ENCODE data around the gene EVA1A.

DNA sequence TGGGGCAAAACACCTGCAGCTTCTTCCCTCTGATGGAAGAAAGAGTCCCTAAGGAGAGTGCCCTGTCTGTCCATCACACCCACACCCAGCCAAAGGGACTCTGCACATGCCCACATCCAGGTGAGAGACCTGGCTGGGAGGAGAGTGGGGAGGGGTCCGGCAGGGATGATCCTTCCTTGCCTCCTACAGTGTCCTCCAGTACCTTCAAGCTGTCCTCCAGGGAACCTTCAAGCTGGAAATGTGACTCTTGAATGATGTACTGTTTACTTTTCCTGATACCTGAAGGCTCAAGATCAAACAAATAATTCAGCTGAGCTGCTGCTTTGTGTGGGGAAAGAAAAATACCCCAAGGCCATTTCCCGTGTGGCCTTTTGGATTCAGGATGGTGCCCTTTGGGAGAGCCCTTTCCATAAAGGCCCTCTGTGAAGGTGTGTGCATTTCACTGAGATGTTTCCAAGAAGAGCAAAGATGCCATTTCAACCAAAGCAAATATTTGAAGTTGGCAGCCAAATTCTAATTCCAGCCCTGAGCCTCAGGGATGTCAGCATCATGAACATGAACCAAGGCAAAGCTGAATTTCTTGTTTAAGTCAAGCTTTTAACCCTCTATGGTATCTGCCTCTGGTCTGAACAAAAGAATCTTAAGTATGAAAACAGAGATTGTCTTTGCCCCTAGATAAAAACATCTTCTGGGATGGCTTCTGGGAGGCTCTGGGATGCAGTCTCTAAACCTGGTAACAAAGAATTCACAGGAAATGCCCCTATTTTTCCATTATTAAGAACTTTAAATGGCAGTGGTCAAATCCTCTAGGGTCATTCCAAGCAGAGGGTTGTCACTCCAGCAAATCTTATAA lies 11.1 kb downstream of the EVA1A start:
- TF ChIP-seq PPARA (CRISPR knock-in tag; IDR thresholded peaks at IDR 0.05; ENCODE audit: borderline replicate concordance) = no peak
- TF ChIP-seq ZC3H10 (CRISPR knock-in tag; IDR thresholded peaks at IDR 0.05) = no peak
- TF ChIP-seq ZNF70 (CRISPR knock-in tag; IDR thresholded peaks at IDR 0.05) = no peak
- TF ChIP-seq, protein P1, sequence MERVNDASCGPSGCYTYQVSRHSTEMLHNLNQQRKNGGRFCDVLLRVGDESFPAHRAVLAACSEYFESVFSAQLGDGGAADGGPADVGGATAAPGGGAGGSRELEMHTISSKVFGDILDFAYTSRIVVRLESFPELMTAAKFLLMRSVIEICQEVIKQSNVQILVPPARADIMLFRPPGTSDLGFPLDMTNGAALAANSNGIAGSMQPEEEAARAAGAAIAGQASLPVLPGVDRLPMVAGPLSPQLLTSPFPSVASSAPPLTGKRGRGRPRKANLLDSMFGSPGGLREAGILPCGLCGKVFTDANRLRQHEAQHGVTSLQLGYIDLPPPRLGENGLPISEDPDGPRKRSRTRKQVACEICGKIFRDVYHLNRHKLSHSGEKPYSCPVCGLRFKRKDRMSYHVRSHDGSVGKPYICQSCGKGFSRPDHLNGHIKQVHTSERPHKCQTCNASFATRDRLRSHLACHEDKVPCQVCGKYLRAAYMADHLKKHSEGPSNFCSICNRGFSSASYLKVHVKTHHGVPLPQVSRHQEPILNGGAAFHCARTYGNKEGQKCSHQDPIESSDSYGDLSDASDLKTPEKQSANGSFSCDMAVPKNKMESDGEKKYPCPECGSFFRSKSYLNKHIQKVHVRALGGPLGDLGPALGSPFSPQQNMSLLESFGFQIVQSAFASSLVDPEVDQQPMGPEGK (CRISPR knock-in tag; IDR thresholded peaks at IDR 0.05; ENCODE audit: borderline replicate concordance) = no peak
- no peak for TF ChIP-seq ESRRG (CRISPR knock-in tag; IDR thresholded peaks at IDR 0.05)
- TF ChIP-seq ZFP3 (CRISPR knock-in tag; IDR thresholded peaks at IDR 0.05) = no peak
- TF ChIP-seq, protein P2, sequence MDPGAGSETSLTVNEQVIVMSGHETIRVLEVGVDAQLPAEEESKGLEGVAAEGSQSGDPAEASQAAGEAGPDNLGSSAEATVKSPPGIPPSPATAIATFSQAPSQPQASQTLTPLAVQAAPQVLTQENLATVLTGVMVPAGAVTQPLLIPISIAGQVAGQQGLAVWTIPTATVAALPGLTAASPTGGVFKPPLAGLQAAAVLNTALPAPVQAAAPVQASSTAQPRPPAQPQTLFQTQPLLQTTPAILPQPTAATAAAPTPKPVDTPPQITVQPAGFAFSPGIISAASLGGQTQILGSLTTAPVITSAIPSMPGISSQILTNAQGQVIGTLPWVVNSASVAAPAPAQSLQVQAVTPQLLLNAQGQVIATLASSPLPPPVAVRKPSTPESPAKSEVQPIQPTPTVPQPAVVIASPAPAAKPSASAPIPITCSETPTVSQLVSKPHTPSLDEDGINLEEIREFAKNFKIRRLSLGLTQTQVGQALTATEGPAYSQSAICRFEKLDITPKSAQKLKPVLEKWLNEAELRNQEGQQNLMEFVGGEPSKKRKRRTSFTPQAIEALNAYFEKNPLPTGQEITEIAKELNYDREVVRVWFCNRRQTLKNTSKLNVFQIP (CRISPR knock-in tag; IDR thresholded peaks at IDR 0.05; ENCODE audit: borderline replicate concordance, low read depth) = no peak
- TF ChIP-seq ZFP30 (CRISPR knock-in tag; IDR thresholded peaks at IDR 0.05) = no peak
- TF ChIP-seq CSDC2 (CRISPR knock-in tag; IDR thresholded peaks at IDR 0.05) = no peak
- TF ChIP-seq, protein P3, sequence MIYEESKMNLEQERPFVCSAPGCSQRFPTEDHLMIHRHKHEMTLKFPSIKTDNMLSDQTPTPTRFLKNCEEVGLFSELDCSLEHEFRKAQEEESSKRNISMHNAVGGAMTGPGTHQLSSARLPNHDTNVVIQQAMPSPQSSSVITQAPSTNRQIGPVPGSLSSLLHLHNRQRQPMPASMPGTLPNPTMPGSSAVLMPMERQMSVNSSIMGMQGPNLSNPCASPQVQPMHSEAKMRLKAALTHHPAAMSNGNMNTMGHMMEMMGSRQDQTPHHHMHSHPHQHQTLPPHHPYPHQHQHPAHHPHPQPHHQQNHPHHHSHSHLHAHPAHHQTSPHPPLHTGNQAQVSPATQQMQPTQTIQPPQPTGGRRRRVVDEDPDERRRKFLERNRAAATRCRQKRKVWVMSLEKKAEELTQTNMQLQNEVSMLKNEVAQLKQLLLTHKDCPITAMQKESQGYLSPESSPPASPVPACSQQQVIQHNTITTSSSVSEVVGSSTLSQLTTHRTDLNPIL (CRISPR knock-in tag; IDR thresholded peaks at IDR 0.05; ENCODE audit: low read depth) = no peak
- no peak for TF ChIP-seq OSR1 (CRISPR knock-in tag; IDR thresholded peaks at IDR 0.05)
- no peak for TF ChIP-seq ARNTL (CRISPR knock-in tag; IDR thresholded peaks at IDR 0.05; ENCODE audit: borderline replicate concordance, low read depth)

Measured in SK-N-SH treated with all-trans-retinoic acid at 6 μM for 48 hours (cell line).